HG02642 (cell line): ENCODE measurements around the gene CAND2.
"Not testable (repeated sequence)": the region's sequence is repeated elsewhere in the genome, so short reads cannot be mapped to it uniquely, and the experiment has no call there.

Experiments
- ATAC-seq: cut with Tn5 transposase; IDR thresholded peaks from one replicate; pipeline ENCODE4 v1.9.1; 2021; ENCODE audit warnings: mild to moderate bottlenecking; ENCODE audit not compliant: unreplicated experiment, poor library complexity

The CAND2 gene

DNA sequence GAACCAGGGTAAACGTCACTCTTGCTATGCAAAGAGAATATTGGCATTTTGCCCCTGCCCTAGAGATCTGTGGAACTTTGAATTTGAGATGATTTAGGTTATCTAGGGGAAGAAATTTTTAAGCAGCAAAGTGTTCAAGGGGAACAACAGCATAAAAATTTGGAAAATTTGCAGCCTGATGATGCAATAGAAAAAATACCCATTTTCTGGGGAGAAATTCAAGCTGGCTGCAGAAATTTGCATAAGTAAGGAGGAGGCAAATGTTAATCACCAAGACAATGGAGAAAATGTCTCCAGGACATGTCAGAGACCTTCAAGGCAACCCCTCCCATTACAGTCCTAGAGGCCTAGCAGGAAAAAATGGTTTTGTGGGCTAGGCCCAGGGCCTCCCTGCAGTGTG, 49.3 kb downstream of the CAND2 start:
- ATAC-seq = no peak

DNA sequence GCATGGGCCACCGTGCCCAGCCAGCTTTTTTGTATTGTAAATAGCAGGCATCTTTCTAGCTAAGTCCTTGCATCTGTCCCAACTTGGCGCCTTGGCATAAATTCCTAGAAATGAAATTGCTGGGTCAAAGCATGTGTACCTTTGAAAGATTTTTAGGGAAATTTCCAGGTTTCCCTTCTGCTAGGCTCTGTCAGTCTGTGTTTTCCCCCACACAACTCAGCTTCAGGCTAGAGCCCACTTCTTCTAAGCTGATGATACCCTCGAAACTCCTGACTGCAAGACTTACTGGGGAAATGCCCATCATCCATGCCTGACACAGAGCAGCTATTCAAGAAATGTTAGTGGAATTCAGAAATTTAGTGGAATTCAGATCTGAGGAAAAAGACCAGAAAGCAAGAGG, 55.7 kb downstream of the CAND2 start:
- ATAC-seq = no peak

DNA sequence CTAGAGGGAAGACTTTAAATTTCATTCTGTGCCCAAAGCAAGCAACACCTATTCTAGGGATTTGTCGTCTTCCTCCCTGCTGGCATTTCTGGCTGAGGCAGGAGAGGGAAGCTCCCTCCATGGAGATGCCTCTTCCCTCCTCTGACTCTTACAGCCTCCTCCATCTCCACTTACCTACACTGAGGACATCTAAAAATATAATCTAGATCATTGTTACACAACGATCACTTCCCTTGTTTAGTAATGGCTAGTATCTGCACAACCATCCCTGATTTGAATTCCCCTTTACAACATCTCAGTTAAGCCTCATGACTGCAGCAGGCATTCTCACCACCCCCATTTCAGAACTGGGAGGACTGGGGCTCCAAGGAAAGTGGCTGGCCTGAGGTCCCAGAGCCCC, 57.4 kb downstream of the CAND2 start:
- ATAC-seq = not testable (repeated sequence)

GRCh38 chr3:12854565-12854964, 58.1 kb downstream of the CAND2 start:
- ATAC-seq = no peak

DNA sequence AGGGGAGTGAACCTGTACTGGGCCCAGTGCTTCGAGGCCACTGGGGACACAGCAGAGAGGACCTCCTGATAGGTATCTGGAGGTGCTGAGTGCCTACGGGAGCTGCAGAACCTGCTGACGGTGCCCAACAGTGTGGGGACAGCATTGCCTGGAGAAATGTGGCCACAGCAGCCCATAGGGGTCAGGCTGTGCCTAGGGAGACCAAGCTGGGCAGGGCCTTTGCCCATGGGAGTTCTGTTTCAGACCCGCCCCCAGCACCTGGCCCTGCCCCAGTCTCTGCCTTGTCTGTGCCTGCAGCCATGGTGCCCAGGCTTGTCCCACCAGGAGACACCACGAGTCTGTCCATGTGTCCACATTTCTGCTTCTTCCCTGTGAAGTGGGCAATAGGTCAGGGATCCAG, 60.1 kb downstream of the CAND2 start:
- no peak for ATAC-seq

GRCh38 chr3:12859840-12860239, 63.4 kb downstream of the CAND2 start:
- ATAC-seq = no peak

DNA sequence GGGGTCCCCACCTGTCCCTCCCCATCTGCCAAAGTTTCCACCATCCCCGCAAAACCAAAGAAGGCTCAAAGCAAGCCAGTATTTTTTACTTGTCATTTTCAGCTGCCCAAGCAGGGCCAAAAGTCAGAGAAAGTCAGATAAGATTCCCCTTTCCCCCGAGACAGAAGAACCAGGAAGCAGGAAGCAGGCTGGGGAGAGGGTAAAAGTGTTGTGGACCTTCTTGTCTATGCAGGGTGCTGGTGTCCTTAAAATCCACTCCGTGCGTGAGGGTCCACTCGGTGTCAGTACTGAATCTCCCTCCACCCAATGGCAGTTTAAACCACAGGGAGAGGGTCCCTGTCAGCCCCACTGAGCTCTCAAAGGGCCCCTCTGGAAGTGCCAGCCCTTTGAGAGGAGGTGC, 65.1 kb downstream of the CAND2 start:
- no peak for ATAC-seq

GRCh38 chr3:12862387-12862786, 65.9 kb downstream of the CAND2 start:
- ATAC-seq = no peak

GRCh38 chr3:12865271-12865670, 68.8 kb downstream of the CAND2 start:
- no peak for ATAC-seq

GRCh38 chr3:12866836-12867235, 70.4 kb downstream of the CAND2 start:
- ATAC-seq = no peak

- peak; percentile 66 for ATAC-seq
Measured at GRCh38 chr3:12868039-12869034, 71.9 kb downstream of the CAND2 start.

- ATAC-seq = peak; percentile 62
Measured at GRCh38 chr3:12869035-12869621, 72.6 kb downstream of the CAND2 start.

GRCh38 chr3:12870942-12871341, 74.5 kb downstream of the CAND2 start:
- no peak for ATAC-seq

- ATAC-seq = no peak
Measured at GRCh38 chr3:12871404-12871983, 75.0 kb downstream of the CAND2 start.

- ATAC-seq = peak; percentile 44
Measured at GRCh38 chr3:12875857-12876836, 79.7 kb downstream of the CAND2 start.

DNA sequence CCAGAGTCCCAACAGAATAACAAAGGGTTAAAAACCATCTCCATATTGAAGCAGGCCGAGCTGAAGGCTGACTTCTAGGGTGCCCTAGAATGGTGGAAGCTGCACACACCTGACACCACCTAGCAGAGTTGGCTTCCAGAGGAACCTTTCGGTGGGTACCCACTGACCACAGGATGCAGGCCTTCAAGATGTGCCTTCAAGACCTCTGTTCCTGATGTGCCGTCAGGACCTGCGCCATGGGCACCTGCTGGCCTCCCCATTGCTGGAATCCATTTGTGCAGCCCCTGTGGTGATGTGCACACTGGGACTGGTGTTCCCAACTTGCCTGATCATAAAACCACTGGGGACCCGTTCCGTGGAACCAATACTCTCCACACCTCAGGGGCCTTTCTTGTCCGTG, 80.6 kb downstream of the CAND2 start:
- no peak for ATAC-seq

- no peak for ATAC-seq
Measured at GRCh38 chr3:12878141-12878574, 81.7 kb downstream of the CAND2 start.

GRCh38 chr3:12878758-12879157, 82.3 kb downstream of the CAND2 start:
- not testable (repeated sequence) for ATAC-seq

DNA sequence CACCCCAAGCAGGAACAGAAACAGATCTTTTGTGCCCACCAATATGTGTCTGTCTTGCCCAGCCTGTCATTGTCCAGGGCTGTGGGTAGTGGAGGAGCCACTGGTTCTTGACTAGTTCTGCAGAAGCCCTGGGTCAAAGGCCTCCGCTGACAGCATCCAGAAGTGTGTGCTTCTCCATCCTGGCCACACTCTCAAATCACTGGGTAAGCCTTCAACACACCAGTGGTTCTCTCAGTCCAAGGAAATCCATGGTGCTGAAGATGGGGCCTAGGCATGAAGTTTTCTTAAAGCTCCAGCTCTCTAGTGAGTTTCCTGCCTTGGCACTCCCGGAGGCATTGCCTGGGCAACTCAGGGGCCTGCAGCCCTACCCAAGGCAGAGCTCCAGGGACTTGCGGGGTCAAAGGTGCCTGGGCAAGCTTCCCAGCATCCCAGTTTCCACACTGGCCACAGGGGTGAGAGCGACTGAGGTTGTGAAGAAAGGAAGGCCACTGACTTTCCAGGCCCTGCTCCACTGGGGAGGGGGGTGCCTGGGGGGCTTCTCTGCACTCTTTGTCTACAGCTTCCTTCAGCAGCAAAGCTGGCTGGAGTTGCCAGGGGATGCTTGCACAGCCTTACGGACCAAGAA, 82.8 kb downstream of the CAND2 start:
- ATAC-seq = no peak

DNA sequence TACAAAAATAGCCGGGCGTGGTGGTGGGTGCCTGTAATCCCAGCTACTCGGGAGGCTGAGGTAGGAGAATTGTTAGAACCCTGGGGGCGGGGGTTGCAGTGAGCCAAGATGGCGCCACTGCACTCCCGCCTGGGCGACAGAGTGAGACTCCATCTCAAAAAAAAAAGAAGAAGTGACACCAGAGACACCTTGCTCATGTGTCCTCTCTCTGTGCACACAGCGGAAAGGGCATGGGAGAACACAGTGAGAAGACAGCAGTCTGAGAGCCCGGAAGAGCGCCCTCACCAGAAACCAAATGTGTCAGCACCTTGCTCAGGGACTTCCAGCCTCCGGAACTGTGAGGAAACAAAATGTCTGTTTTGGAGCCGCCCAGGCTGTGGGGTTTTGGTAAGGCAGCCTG, 85.4 kb downstream of the CAND2 start:
- peak; percentile 41 for ATAC-seq
